A549 (cell line): ENCODE results near the gene OSBPL8. TPM values are rescaled to one million over a fixed set of nuclear protein-coding genes. Genes with fewer than 3 reads are reported as not detected.

Experiments
- ATAC-seq, 2 experiments: fragments of 200-7000 bp in 1 of 2; fragments of >200 bp in 1 of 2; cut with Nextera tagmentation in 1 of 2; cut with Tn5 transposase in 1 of 2; 3 replicates each; pipeline versions ENCODE4 v1.8.0 to v1.9.1; 2018 to 2020; ENCODE audit warnings: mild to moderate bottlenecking in 1 of 2, moderate library complexity in 1 of 2
- CTCF ChIA-PET: fragments of 300-600 bp; sonication (Branson Sonifier 250); formaldehyde crosslinking; extraction: SDS; loops from one replicate; lab custom pipeline; 2021; ENCODE audit warnings: antibody characterized with exemption, inconsistent platforms; lab: Yijun Ruan, JAX
- POLR2A ChIA-PET: fragments of 350-600 bp; formaldehyde crosslinking; extraction: SDS; loops from one replicate; lab custom pipeline; 2021; ENCODE audit warnings: antibody characterized with exemption, inconsistent platforms; lab: Yijun Ruan, JAX
- DNase-seq, 2 experiments: peaks; one replicate each; pipeline versions ENCODE4 v3.0.0 to v3.0.0-alpha.2; 2011 to 2016; ENCODE audit warnings: low read depth in 1 of 2, low spot score in 1 of 2
- FAIRE-seq: peaks from 2 replicates; lab custom pipeline; 2011; peaks lifted over from hg19 to GRCh38; lab: Jason Lieb, UNC
- H3K27ac ChIP-seq, 2 experiments: fragments of >200 bp; sonication (Bioruptor Twin); formaldehyde crosslinking; 3 replicates each; pipeline ENCODE4 v1.5.1; 2016 to 2017
- H3K4me1 ChIP-seq: fragments of >200 bp; sonication (Bioruptor Twin); formaldehyde crosslinking; 3 replicates; pipeline ENCODE4 v1.6.1; 2016
- H3K4me2 ChIP-seq: fragments of >200 bp; sonication (Bioruptor Twin); formaldehyde crosslinking; 3 replicates; pipeline ENCODE4 v1.6.1; 2016
- H3K4me3 ChIP-seq: fragments of >200 bp; sonication (Bioruptor Twin); formaldehyde crosslinking; 3 replicates; pipeline ENCODE4 v1.5.1; 2016
- H3K9me3 ChIP-seq: fragments of >200 bp; sonication (Bioruptor Twin); formaldehyde crosslinking; 3 replicates; pipeline ENCODE4 v1.6.1; 2016
- CBX2 ChIP-seq: fragments of 200-600 bp; sonication (generic); IDR thresholded peaks from 2 replicates; pipeline ENCODE4 v1.6.1; 2016; ENCODE audit warnings: low read depth, mild to moderate bottlenecking, borderline replicate concordance
- CEBPB ChIP-seq, 2 experiments: fragments of >200 bp in 1 of 2; sonication (Bioruptor Twin) in 1 of 2; formaldehyde crosslinking in 1 of 2; IDR thresholded peaks; 2 replicates each; pipeline ENCODE4 v1.6.1; 2012 to 2016
- EHF ChIP-seq: fragments of 250-450 bp; sonication (Bioruptor Pico); IDR thresholded peaks from 2 replicates; pipeline ENCODE4 v1.5.0; 2020; ENCODE audit warnings: mild to moderate bottlenecking
- EHMT2 ChIP-seq: fragments of 200-600 bp; sonication (generic); IDR thresholded peaks from 2 replicates; pipeline ENCODE4 v1.6.1; 2016; ENCODE audit warnings: antibody characterized with exemption, low read depth, mild to moderate bottlenecking, moderate library complexity
- ELK1 ChIP-seq: fragments of 150-350 bp; IDR thresholded peaks from 2 replicates; pipeline ENCODE4 v1.6.1; 2014; ENCODE audit warnings: low read depth, mild to moderate bottlenecking, low read length
- EP300 ChIP-seq, 2 experiments: fragments of >200 bp; sonication (Bioruptor Twin); formaldehyde crosslinking; IDR thresholded peaks; 2 replicates in 1 of 2; 3 replicates in 1 of 2; pipeline ENCODE4 v1.6.1; 2016 to 2017
- ESRRA ChIP-seq: fragments of 150-350 bp; IDR thresholded peaks from 2 replicates; pipeline ENCODE4 v1.6.1; 2014; ENCODE audit warnings: mild to moderate bottlenecking, low read length, borderline replicate concordance
- GATA3 ChIP-seq: IDR thresholded peaks from 2 replicates; pipeline ENCODE4 v1.6.1; 2012; ENCODE audit warnings: borderline replicate concordance
- HEYL ChIP-seq: fragments of 250-450 bp; sonication (Bioruptor Pico); IDR thresholded peaks from 2 replicates; pipeline ENCODE4 v1.8.0; 2021; ENCODE audit warnings: mild to moderate bottlenecking, moderate library complexity
- HOXA7 ChIP-seq: fragments of 250-450 bp; sonication (Bioruptor Pico); IDR thresholded peaks from 2 replicates; pipeline ENCODE4 v1.5.0; 2020; ENCODE audit warnings: mild to moderate bottlenecking, moderate library complexity
- HOXB13 ChIP-seq: fragments of 250-450 bp; sonication (Bioruptor Pico); IDR thresholded peaks from 2 replicates; pipeline ENCODE4 v1.5.0; 2020; ENCODE audit warnings: low read depth, mild to moderate bottlenecking, moderate library complexity
- JUNB ChIP-seq: fragments of >200 bp; sonication (Bioruptor Twin); formaldehyde crosslinking; IDR thresholded peaks from 2 replicates; pipeline ENCODE4 v1.6.1; 2016
- MAFK ChIP-seq: fragments of 450-650 bp; IDR thresholded peaks from 2 replicates; pipeline ENCODE4 v1.6.1; 2014; ENCODE audit not compliant: partially characterized antibody
- NR3C1 ChIP-seq: fragments of >200 bp; sonication (Bioruptor Twin); formaldehyde crosslinking; IDR thresholded peaks from 3 replicates; pipeline ENCODE4 v1.6.1; 2017
- RAD21 ChIP-seq, 2 experiments: fragments of >200 bp in 1 of 2; sonication (Bioruptor Twin) in 1 of 2; formaldehyde crosslinking in 1 of 2; IDR thresholded peaks in 1 of 2; conservative IDR thresholded peaks in 1 of 2; 2 replicates in 1 of 2; 3 replicates in 1 of 2; pipeline ENCODE4 v1.6.1; 2012 to 2018; ENCODE audit warnings: inconsistent platforms in 1 of 2
- TFCP2L1 ChIP-seq: fragments of 250-450 bp; sonication (Bioruptor Pico); IDR thresholded peaks from 2 replicates; pipeline ENCODE4 v1.5.0; 2021; ENCODE audit warnings: mild to moderate bottlenecking
- ZFP36 ChIP-seq: fragments of 450-650 bp; IDR thresholded peaks from 2 replicates; pipeline ENCODE4 v1.6.1; 2014; ENCODE audit warnings: borderline replicate concordance; ENCODE audit not compliant: partially characterized antibody
- ZNF302 ChIP-seq: fragments of 250-450 bp; sonication (Bioruptor Pico); IDR thresholded peaks from 2 replicates; pipeline ENCODE4 v1.9.0; 2021; ENCODE audit warnings: inconsistent platforms, mild to moderate bottlenecking, moderate library complexity
- WGBS: methylation state at CpG from one replicate; pipeline ENCODE4 v1.1.6; 2017; ENCODE audit errors: missing lambda C conversion rate; 5-methylcytosine and 5-hydroxymethylcytosine counted together
- polyA plus RNA-seq, 4 experiments: library from polyadenylated mRNA; depleted of rRNA in 3 of 4; stranded (reverse); fragments of >200 nt; fragmentation: RNase III in 1 of 4; extraction: RNeasy Plus Mini Kit Qiagen cat#74134 plus additional on column Dnase treatment in 1 of 4; gene quantifications; 2 replicates in 3 of 4; 3 replicates in 1 of 4; pipeline ENCODE4 v1.2.3, GENCODE V29; 2011 to 2017
- TF ChIP-seq, protein P1 (sequence below): fragments of 250-450 bp; sonication (Bioruptor Pico); IDR thresholded peaks from 2 replicates; pipeline ENCODE4 v1.5.0; 2020; ENCODE audit warnings: low read depth, mild to moderate bottlenecking, moderate library complexity

OSBPL8 gene
- polyA plus RNA-seq, 2 of the 4 experiments (the other 2 are of a cell fraction), result 15.4 to 43.2 TPM

- no peak for ATAC-seq
- Histone ChIP-seq H3K4me2 (no peak overlapping the region), H3K4me1 (peaks cover 19% of the 10 kb centered on the region; the same call in 2 of the 3 replicates), H3K27ac (no peak overlapping the region), H3K9me3 (no peaks in the 10 kb centered on the region), H3K4me3 (no peak overlapping the region)
- CTCF ChIA-PET, result no interaction called here
- no peak for DNase-seq
- FAIRE-seq, result no peak
- POLR2A ChIA-PET, result interaction anchor here (0.5 to 0.7 kb wide), 2 partner anchors 101 to 164 kb away, joined by 3 read pairs; no protein-coding TSS in a partner anchor
- TF ChIP-seq NR3C1, result no peak
- TF ChIP-seq ESRRA, result no peak
- no peak for TF ChIP-seq EHMT2
- no peak for TF ChIP-seq HOXB13 (CRISPR knock-in tag)
- TF ChIP-seq JUNB, result no peak
- no peak for TF ChIP-seq MAFK
- no peak for TF ChIP-seq HEYL
- no peak for TF ChIP-seq ZNF302 (CRISPR knock-in tag)
- TF ChIP-seq CEBPB (IDR thresholded peaks at IDR 0.05), result no peak
- no peak for TF ChIP-seq HOXA7 (CRISPR knock-in tag)
- TF ChIP-seq EP300 (IDR thresholded peaks at IDR 0.05), result no peak
- TF ChIP-seq, protein P1, sequence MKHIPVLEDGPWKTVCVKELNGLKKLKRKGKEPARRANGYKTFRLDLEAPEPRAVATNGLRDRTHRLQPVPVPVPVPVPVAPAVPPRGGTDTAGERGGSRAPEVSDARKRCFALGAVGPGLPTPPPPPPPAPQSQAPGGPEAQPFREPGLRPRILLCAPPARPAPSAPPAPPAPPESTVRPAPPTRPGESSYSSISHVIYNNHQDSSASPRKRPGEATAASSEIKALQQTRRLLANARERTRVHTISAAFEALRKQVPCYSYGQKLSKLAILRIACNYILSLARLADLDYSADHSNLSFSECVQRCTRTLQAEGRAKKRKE (CRISPR knock-in tag), result no peak
- TF ChIP-seq ZFP36, result no peak
- 87% methylated on average over 2 of the region's 2 CpGs for WGBS
Observed at GRCh38 chr12:76555797-76556196, 3.8 kb downstream of the OSBPL8 start.

DNA sequence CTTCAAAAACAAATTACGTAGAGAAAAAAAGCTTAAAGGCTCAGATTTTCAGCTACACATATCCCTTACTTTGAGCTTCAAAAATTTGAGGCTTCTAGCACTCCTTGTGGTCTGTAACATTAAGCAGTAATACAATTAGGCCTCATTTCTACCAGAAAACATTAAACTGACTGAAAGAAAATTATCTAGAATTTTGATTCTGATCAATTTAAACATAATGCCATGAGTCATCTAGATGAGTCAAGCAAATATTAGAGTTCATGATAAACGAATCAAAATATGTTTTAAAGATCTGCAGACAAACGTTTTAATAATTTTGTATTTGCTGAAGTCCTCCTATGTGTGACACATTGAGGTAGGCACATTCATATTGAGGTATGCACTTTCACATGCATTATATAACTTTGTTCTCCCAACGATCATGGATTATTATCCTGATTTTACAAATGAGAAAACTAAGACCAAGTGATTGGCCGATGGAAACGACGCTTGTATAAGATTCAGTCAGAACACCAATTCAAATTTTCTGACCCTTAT lies 4.3 kb downstream of the OSBPL8 start:
- TF ChIP-seq NR3C1 (no peak), GATA3 (no peak), ELK1 (no peak), RAD21 (conservative IDR thresholded peaks at IDR 0.05 in 1 of 2, IDR thresholded peaks at IDR 0.05 in 1 of 2) (0 out of 5 replicates have a peak, but pooled peaks of 1 of the 2 experiments have one; percentile 3)
- Histone ChIP-seq H3K4me3 (no peak overlapping the region), H3K4me1 (peaks cover 19% of the 10 kb centered on the region; the same call in 2 of the 3 replicates), H3K27ac (no peak overlapping the region), H3K9me3 (no peaks in the 10 kb centered on the region), H3K4me2 (no peak overlapping the region)
- FAIRE-seq, result no peak
- DNase-seq, result no peak
- WGBS, result 62% methylated on average over 7 of the region's 7 CpGs
- no peak for ATAC-seq
- CTCF ChIA-PET, result no interaction called here
- POLR2A ChIA-PET, result no interaction called here

DNA sequence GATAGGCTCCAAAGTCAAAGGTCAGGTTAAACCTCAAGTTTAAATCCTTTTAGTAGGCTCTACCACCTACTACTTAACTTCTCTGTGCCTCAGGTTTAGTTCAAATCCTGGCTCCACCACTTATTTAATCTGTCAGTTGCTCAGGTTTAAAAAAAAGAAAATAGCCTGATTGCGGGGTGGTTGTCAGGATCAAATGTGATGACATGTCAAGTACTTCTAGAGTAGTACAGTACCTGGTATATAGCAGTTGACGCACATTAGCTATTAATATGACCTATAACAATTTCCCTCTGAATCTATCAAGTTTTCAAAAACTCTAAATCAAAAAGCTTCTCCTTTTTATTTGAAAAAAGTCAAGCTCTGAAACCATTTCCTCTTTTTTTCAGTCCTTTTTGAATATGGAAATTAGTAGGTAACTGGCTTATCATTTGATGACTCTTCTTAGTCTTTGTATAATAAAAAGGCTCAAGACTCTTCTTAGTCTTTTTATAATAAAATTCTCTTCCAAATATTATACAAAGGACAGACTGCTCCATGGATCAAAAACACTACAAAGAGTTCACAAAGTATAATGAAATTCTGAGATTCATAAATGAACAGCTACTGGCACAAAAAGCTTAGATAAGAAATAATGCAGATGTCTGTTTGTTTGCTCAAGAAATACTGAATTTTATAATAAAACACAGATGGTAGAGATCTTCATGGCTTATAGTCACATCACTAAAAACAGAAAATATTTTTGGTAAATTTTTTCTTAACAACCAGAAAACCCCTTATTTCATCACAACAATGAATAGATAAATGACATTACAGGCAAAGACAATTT lies 5.0 kb downstream of the OSBPL8 start:
- FAIRE-seq (no peak), DNase-seq (no peak), ATAC-seq (no peak)
- H3K4me1 ChIP-seq, result peaks cover 19% of the 10 kb centered on the region; the same call in 2 of the 3 replicates
- H3K9me3 ChIP-seq, result no peaks in the 10 kb centered on the region
- no peak overlapping the region for H3K4me2 ChIP-seq
- TF ChIP-seq HEYL (no peak), CBX2 (no peak), EHF (CRISPR knock-in tag) (no peak), HOXB13 (CRISPR knock-in tag) (no peak), EHMT2 (no peak), TFCP2L1 (CRISPR knock-in tag) (no peak), RAD21 (conservative IDR thresholded peaks at IDR 0.05 in 1 of 2, IDR thresholded peaks at IDR 0.05 in 1 of 2) (no peak)
- POLR2A ChIA-PET, result no interaction called here
- no peak overlapping the region for H3K27ac ChIP-seq
- 92% methylated on average over 2 of the region's 2 CpGs for WGBS
- H3K4me3 ChIP-seq, result no peak overlapping the region
- CTCF ChIA-PET, result interaction anchor here (0.8 kb wide), 1 partner anchor 98 kb away, joined by 3 read pairs; no protein-coding TSS in a partner anchor
